GM06990 (cell line): ENCODE data around the gene FKBP2.
A peak's percentile ranks its signal among the peaks of the same experiment; 100 is the strongest.

ENCODE experiments used
- DNase-seq: peaks from one replicate; pipeline ENCODE4 v3.0.0-alpha.2; 2011; ENCODE audit not compliant: insufficient read length; ENCODE audit errors: extremely low read depth
- H3K27me3 ChIP-seq: replicated peaks from 2 replicates; pipeline ENCODE4 v1.6.0; 2011; ENCODE audit warnings: low read length; ENCODE audit not compliant: control insufficient read depth, insufficient read depth
- H3K36me3 ChIP-seq: 2 replicates; pipeline ENCODE4 v1.5.1; 2011; ENCODE audit warnings: low read length; ENCODE audit not compliant: control insufficient read depth, insufficient read depth
- H3K4me3 ChIP-seq: replicated peaks from 2 replicates; pipeline ENCODE4 v1.5.1; 2011; ENCODE audit warnings: low read depth, mild to moderate bottlenecking, control low read depth, low read length
- CTCF ChIP-seq: IDR thresholded peaks from 2 replicates; pipeline ENCODE4 v1.5.1; 2011; ENCODE audit warnings: low read length, control low read depth, mild to moderate bottlenecking, inconsistent platforms; ENCODE audit not compliant: insufficient read depth, poor library complexity, severe bottlenecking

FKBP2 gene

GRCh38 chr11:64207256-64208085, 33.4 kb upstream of the FKBP2 start:
- Histone ChIP-seq H3K36me3 (peaks cover 47% of the 10 kb centered on the region), H3K27me3 (no peaks in the 10 kb centered on the region), H3K4me3 (peak overlapping the region; percentile 70)
- DNase-seq, result peak; percentile 85
- TF ChIP-seq CTCF, result no peak

DNA sequence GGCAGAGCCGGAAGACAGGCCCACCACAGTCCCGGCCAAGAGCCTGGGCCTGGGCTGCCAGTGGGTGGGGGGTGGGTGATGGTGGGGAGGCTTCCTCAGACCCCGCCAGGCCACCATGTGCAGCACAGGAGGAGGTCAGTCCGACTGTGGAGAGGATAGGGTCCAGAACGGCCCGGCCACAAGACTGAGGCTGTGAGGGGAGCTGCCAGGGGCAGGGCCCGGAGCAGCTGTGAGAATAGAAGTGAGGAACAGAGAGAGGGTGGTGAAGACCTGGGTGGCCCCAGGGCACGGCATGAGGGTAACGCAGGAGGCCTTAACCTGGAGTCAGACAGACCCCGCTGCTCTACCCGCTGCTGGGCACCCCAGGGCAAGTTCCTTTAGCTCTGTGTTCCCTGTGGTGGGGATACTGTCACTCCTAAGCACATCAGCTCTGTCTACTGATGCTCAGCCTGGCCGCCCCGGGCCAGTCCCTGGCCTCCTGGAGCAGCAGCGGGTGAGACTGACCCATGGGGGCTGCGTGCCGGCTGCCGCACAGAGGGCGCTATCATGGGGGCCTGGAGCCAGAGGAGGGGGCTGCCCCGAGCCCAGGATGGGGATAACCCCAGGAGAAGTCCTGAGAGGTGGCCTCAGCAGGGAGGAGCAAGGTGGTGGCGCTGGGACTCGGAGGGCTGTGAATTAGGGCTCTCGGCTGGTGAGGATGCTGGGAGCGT, 32.7 kb upstream of the FKBP2 start:
- Histone ChIP-seq H3K36me3 (peaks cover 41% of the 10 kb centered on the region), H3K27me3 (no peaks in the 10 kb centered on the region), H3K4me3 (peak overlapping the region; percentile 70)
- DNase-seq, result no peak
- no peak for TF ChIP-seq CTCF

DNA sequence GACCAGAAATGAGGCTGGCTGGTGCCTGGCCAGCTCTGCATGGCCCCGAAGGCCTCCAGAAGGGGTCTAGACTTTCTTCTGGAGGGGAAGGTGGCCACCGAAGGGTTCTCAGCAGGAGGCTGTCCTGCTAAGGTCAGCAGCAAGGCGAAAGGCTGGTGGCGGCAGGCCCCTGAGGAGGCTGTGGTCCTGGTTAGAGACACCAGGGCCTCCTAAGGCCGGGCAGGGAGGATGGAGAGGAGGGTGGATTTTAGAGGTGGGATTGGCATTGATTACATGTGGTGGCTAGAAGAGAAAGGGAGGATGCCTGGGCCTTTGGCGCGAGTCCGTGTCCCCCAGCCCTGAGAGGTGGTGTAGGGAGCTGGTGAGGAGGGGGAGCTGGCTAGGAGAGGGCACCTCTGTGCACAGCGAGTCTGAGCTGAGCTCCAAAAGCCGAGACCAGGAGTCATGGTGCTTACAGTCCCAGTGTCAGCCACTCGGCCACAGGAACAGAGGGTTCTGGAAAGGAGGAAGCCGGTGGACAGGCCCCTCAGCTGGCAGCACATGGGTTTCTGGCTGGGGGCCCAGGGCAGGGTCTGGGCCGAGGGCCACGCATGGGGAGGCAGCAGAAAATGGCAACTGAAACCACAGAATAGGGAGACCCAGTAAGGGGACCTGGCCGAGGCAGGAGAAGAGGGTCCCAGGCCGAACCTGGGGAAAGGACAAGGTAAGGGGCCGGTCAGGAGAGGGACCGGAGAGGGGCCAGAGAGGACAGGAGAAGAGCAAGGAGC, 31.9 kb upstream of the FKBP2 start:
- TF ChIP-seq CTCF, result no peak
- H3K36me3 ChIP-seq, result peaks cover 35% of the 10 kb centered on the region
- peak overlapping the region; percentile 70; the same call in 1 of the 2 replicates for H3K4me3 ChIP-seq
- DNase-seq, result no peak
- no peaks in the 10 kb centered on the region for H3K27me3 ChIP-seq

GRCh38 chr11:64209563-64209843, 31.4 kb upstream of the FKBP2 start:
- Histone ChIP-seq H3K27me3 (no peaks in the 10 kb centered on the region), H3K36me3 (peaks cover 30% of the 10 kb centered on the region), H3K4me3 (no peak overlapping the region)
- no peak for TF ChIP-seq CTCF
- no peak for DNase-seq

DNA sequence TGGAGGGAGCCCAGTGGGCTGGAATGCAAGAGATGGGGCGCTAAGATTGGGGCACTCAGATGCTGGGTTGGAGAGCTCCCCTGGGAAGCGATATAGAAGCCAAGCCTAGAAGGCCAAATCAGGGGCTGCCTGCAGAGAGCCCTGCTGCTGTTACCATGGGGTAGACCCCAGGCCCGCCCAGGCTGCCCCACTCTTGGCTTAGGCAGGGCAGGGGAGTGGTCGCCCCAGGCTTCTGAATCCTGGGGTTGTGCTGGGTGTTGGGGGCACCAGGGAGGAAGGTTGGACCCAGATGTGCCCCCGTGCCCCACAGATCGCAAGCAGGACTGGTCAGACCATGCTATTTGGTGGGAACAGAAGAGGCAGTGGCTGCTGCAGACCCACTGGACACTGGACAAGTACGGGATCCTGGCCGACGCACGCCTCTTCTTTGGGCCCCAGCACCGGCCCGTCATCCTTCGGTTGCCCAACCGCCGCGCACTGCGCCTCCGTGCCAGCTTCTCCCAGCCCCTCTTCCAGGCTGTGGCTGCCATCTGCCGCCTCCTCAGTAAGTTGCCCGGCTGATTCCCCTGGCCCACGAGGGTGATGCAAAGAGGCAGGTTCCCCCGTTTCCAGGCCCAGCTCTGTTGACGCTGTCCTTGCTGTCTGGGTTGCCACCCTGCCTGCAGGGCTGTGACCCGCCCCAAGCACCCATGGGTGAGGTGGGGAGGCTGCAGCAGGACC, 30.4 kb upstream of the FKBP2 start:
- no peak for TF ChIP-seq CTCF
- Histone ChIP-seq H3K36me3 (peaks cover 32% of the 10 kb centered on the region), H3K27me3 (no peaks in the 10 kb centered on the region), H3K4me3 (no peak overlapping the region)
- DNase-seq, result no peak
